ENCODE results near the gene ACP5.
"Not testable (repeated sequence)": the region's sequence is repeated elsewhere in the genome, so short reads cannot be mapped to it uniquely, and the experiment has no call there.

ACP5 gene

GRCh38 chr19:11570039-11570462 is 7.4 kb downstream of the ACP5 start:
- Mint-ChIP-seq H3K27ac (peak overlapping the region; percentile 22), H3K36me3 (ENCODE audit: low read depth) (peaks cover 4% of the 10 kb centered on the region), H3K27me3 (ENCODE audit: low read depth, poor library complexity) (no peaks in the 10 kb centered on the region), H3K4me1 (no peaks in the 10 kb centered on the region), H3K9me3 (no peaks in the 10 kb centered on the region), H3K4me3 (no peak overlapping the region)
- DNase-seq: no peak
- TF ChIP-seq CTCF (IDR thresholded peaks at IDR 0.05): no peak

GRCh38 chr19:11566164-11566563 is 11.3 kb downstream of the ACP5 start:
- H3K36me3 Mint-ChIP-seq (ENCODE audit: low read depth): peaks cover 4% of the 10 kb centered on the region
- H3K9me3 Mint-ChIP-seq: no peaks in the 10 kb centered on the region
- TF ChIP-seq CTCF (IDR thresholded peaks at IDR 0.05): no peak
- DNase-seq: no peak
- peak overlapping the region; percentile 75 for H3K27ac Mint-ChIP-seq
- H3K4me1 Mint-ChIP-seq: peaks cover 5% of the 10 kb centered on the region
- H3K4me3 Mint-ChIP-seq: no peak overlapping the region
- H3K27me3 Mint-ChIP-seq (ENCODE audit: low read depth, poor library complexity): peaks cover 3% of the 10 kb centered on the region

- not testable (repeated sequence) for H3K9me3 Mint-ChIP-seq; H3K27me3 Mint-ChIP-seq (ENCODE audit: low read depth, poor library complexity); H3K36me3 Mint-ChIP-seq (ENCODE audit: low read depth); H3K4me1 Mint-ChIP-seq; H3K4me3 Mint-ChIP-seq; H3K27ac Mint-ChIP-seq; DNase-seq
Observed at GRCh38 chr19:11565649-11565980, 11.8 kb downstream of the ACP5 start.

GRCh38 chr19:11564082-11564807 is 13.2 kb downstream of the ACP5 start:
- not testable (repeated sequence) for H3K27ac Mint-ChIP-seq; DNase-seq; H3K4me3 Mint-ChIP-seq; H3K36me3 Mint-ChIP-seq (ENCODE audit: low read depth); H3K27me3 Mint-ChIP-seq (ENCODE audit: low read depth, poor library complexity); H3K9me3 Mint-ChIP-seq
- H3K4me1 Mint-ChIP-seq: peaks cover 16% of the 10 kb centered on the region

GRCh38 chr19:11563532-11563931 is 13.9 kb downstream of the ACP5 start:
- Mint-ChIP-seq H3K27ac (no peak overlapping the region), H3K36me3 (ENCODE audit: low read depth) (peaks cover 4% of the 10 kb centered on the region), H3K4me1 (peaks cover 22% of the 10 kb centered on the region), H3K27me3 (ENCODE audit: low read depth, poor library complexity) (peaks cover 3% of the 10 kb centered on the region), H3K9me3 (no peaks in the 10 kb centered on the region), H3K4me3 (no peak overlapping the region)
- TF ChIP-seq CTCF (IDR thresholded peaks at IDR 0.05): no peak
- DNase-seq: no peak

- H3K27ac Mint-ChIP-seq: no peak overlapping the region
- no peaks in the 10 kb centered on the region for H3K9me3 Mint-ChIP-seq
- TF ChIP-seq CTCF (IDR thresholded peaks at IDR 0.05): peak; percentile 76
- peaks cover 10% of the 10 kb centered on the region for H3K27me3 Mint-ChIP-seq (ENCODE audit: low read depth, poor library complexity)
- H3K4me3 Mint-ChIP-seq: peak overlapping the region; percentile 73
- DNase-seq: peak; percentile 68
- H3K36me3 Mint-ChIP-seq (ENCODE audit: low read depth): peaks cover 6% of the 10 kb centered on the region
- peaks cover 39% of the 10 kb centered on the region for H3K4me1 Mint-ChIP-seq
Observed at GRCh38 chr19:11560404-11561051, 16.9 kb downstream of the ACP5 start.

Measured in nephron progenitor cell (in vitro differentiated cells).